ENCODE results near the gene CAMSAP1.

CAMSAP1 gene

GRCh38 chr9:135772702-135773493, 134.4 kb downstream of the CAMSAP1 start:
- no peak for TF ChIP-seq CTCF (IDR thresholded peaks at IDR 0.05; ENCODE audit: control insufficient read depth, insufficient read depth, low read depth, low read length, missing control alignments)
- DNase-seq (ENCODE audit: low read depth), result no peak
- H3K4me3 ChIP-seq (ENCODE audit: control insufficient read depth, low read depth, low read length), result no peak overlapping the region

GRCh38 chr9:135772056-135772646, 135.2 kb downstream of the CAMSAP1 start:
- no peak for TF ChIP-seq CTCF (IDR thresholded peaks at IDR 0.05; ENCODE audit: control insufficient read depth, insufficient read depth, low read depth, low read length, missing control alignments)
- no peak overlapping the region for H3K4me3 ChIP-seq (ENCODE audit: control insufficient read depth, low read depth, low read length)
- no peak for DNase-seq (ENCODE audit: low read depth)

GRCh38 chr9:135771401-135772051, 135.8 kb downstream of the CAMSAP1 start:
- H3K4me3 ChIP-seq (ENCODE audit: control insufficient read depth, low read depth, low read length), result no peak overlapping the region
- TF ChIP-seq CTCF (IDR thresholded peaks at IDR 0.05; ENCODE audit: control insufficient read depth, insufficient read depth, low read depth, low read length, missing control alignments), result no peak
- no peak for DNase-seq (ENCODE audit: low read depth)

GRCh38 chr9:135770771-135771170, 136.6 kb downstream of the CAMSAP1 start:
- DNase-seq (ENCODE audit: low read depth), result no peak
- H3K4me3 ChIP-seq (ENCODE audit: control insufficient read depth, low read depth, low read length), result no peak overlapping the region
- TF ChIP-seq CTCF (IDR thresholded peaks at IDR 0.05; ENCODE audit: control insufficient read depth, insufficient read depth, low read depth, low read length, missing control alignments), result no peak

- TF ChIP-seq CTCF (IDR thresholded peaks at IDR 0.05; ENCODE audit: control insufficient read depth, insufficient read depth, low read depth, low read length, missing control alignments), result no peak
- no peak overlapping the region for H3K4me3 ChIP-seq (ENCODE audit: control insufficient read depth, low read depth, low read length)
- DNase-seq (ENCODE audit: low read depth), result no peak
Observed at GRCh38 chr9:135770203-135770535, 137.2 kb downstream of the CAMSAP1 start.

GRCh38 chr9:135769489-135770202, 137.7 kb downstream of the CAMSAP1 start:
- H3K4me3 ChIP-seq (ENCODE audit: control insufficient read depth, low read depth, low read length), result no peak overlapping the region
- no peak for DNase-seq (ENCODE audit: low read depth)
- TF ChIP-seq CTCF (IDR thresholded peaks at IDR 0.05; ENCODE audit: control insufficient read depth, insufficient read depth, low read depth, low read length, missing control alignments), result no peak
